Measurements from ENCODE around the gene PLPP7.
"Not testable (repeated sequence)": the region's sequence is repeated elsewhere in the genome, so short reads cannot be mapped to it uniquely, and the experiment has no call there.

Gene PLPP7

GRCh38 chr9:131330814-131331600 lies 41.5 kb downstream of the PLPP7 start:
- DNase-seq (ENCODE audit: low read depth in 2 of 2): no peak

DNA sequence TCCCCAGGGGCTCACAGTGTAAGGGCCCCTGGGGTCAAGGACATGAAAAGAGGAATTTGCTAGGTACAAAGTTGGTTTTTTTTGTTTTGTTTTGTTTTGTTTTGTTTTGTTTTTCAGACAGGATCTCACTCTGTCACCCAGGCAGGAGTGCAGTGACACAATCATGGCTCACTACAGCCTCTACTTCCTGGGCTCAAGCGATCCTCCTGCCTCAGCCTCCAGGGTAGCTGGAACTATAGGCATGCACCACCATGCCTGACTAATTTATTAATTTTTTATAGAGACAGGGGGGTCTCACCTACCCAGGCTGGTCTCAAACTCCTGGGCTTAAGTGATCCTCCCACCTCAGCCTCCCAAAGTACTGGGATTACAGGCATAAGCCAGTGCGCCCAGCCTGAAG lies 42.5 kb downstream of the PLPP7 start:
- not testable (repeated sequence) for DNase-seq (ENCODE audit: low read depth in 2 of 2)

DNA sequence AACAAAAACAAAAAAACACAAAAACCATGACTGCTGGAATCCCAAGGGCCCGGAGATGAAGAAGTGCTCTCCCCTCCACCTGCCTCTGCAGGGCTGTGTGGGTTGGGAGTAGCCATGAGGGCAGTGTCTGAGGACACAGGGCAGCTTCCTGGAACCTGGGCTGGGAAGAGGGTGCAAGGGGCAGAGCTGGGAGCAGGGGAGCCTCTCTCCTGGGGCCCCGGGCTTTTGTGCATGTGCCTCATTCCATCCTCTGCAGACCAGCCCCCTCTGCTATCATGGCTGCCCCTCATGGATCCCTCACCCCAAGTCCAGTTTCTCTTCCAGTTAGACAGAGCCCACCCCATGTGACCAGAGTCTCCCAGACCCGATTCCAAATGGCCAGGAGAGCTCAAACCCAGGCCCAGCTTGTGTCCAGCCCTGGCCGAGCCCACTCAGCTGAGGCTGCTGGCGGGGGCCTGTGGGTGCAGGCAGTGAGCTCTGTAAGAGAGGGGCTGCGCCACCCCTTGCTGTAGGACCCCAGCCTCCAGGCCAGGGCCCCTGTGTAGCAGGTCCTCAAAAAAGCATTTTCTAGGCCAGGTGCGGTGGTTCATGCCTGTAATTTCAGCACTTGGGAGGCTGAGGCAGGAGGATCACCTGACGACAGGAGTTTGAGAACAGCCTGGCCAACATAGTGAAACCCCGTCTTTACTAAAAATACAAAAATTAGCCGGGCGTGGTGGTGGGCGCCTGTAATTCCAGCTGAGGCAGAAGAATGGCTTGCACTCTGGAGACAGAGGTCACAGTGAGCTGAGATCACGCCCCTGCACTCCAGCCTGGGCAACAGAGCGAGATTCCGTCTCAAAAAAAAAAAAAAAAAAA lies 44.5 kb downstream of the PLPP7 start:
- DNase-seq (ENCODE audit: low read depth in 2 of 2): no peak

DNA sequence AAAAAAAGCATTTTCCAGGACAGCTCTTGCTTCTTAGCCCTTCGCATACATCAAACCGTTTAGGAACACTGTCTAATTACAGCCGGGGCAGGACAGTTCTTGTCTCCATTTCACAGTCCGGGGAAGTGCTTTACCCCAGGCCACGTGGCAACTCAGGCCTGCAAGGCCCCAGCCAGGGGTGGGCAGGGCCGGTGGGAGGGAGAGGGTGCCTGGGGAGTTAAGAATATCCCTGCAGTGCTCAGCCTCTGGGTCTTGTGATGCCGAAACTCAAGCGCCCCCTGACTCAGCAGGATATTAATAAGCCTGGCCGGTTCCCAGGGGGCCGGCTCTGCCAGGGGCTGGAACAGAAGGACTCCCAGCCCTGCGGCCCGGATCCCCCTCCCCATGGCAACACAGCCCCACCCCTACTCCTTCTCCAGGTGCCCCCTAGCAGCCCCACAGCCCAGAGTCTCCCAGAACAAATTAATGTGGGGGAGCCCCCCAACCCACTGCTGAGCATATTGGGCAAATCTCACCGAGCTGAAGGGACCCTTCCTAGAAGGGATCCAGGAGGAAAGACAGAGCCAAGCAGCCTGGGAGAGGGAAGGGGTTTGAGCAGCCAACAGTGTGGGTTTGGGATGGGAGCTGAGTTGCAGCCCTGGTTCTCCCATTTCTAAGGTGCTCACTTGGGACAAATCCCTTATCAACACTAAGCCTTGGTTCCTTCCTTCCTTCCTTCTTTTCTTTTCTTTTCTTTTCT lies 45.3 kb downstream of the PLPP7 start:
- no peak for DNase-seq (ENCODE audit: low read depth in 2 of 2)

DNA sequence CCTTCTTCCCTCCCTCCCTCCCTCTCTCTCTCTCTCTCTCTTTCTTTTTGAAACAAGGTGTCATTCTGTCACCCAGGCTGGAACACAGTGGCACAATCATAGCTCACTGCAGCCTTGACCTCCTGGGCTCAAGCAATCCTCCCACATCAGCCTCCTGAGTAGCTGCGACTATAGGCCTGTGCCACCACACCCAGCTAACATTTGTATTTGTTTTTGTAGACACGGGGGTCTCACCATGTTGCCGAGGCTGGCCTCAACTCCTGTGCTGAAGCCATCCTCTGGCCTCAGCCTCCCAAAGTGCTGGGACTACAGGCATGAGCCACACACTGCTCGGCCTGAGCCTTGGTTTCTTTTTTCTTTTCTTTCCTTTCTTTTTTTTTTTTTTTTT lies 45.8 kb downstream of the PLPP7 start:
- no peak for DNase-seq (ENCODE audit: low read depth in 2 of 2)

- DNase-seq (ENCODE audit: low read depth in 2 of 2): no peak
Observed at GRCh38 chr9:131337131-131337848, 47.8 kb downstream of the PLPP7 start.

GRCh38 chr9:131339212-131339611 lies 49.7 kb downstream of the PLPP7 start:
- DNase-seq (ENCODE audit: low read depth in 2 of 2): not testable (repeated sequence)

- DNase-seq (ENCODE audit: low read depth in 2 of 2): not testable (repeated sequence)
Observed at GRCh38 chr9:131344931-131345535, 55.5 kb downstream of the PLPP7 start.

DNA sequence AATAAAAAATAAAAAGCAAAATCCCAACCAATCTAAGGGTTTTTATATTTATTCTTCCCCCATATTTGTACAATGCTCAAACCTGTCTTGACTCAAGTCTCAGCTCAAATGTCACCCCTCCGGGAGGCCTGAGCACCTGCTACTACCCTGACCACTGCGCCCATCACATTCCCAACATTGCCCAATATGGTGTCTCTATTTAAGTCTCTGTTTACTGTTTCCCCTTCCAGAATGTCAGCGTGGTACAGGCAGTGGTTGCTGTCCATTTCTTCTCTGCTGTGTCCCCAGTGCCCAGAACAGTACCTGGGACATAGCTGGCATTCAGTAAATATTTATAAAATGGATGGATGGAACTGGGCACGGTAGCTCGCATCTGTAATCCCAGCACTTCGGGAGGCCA lies 57.0 kb downstream of the PLPP7 start:
- DNase-seq (ENCODE audit: low read depth in 2 of 2): no peak

GRCh38 chr9:131347376-131348020 lies 58.0 kb downstream of the PLPP7 start:
- DNase-seq (ENCODE audit: low read depth in 2 of 2): no peak

GRCh38 chr9:131348631-131349521 lies 59.4 kb downstream of the PLPP7 start:
- no peak for DNase-seq (ENCODE audit: low read depth in 2 of 2)

DNA sequence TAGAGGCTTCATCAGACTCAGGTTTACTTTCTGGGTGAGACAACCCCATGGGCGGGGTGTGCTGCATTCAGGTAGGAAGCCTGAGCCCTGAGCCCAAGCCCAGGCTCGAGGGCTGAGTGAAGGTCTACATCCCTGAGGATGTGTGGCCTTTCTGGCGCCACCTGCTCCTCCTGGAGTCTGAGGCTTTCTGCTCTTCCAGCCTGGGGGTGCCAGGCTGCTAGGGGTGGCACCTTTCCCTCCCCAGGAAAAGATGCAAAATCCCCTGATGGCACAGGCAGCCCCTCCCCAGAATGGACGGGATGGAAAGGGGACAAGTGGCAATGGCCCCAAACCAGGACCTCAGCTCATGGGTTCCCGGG lies 60.0 kb downstream of the PLPP7 start:
- no peak for DNase-seq (ENCODE audit: low read depth in 2 of 2)

GRCh38 chr9:131349881-131350563 lies 60.5 kb downstream of the PLPP7 start:
- peak; percentile 86 to 87 for DNase-seq (ENCODE audit: low read depth in 2 of 2)

DNA sequence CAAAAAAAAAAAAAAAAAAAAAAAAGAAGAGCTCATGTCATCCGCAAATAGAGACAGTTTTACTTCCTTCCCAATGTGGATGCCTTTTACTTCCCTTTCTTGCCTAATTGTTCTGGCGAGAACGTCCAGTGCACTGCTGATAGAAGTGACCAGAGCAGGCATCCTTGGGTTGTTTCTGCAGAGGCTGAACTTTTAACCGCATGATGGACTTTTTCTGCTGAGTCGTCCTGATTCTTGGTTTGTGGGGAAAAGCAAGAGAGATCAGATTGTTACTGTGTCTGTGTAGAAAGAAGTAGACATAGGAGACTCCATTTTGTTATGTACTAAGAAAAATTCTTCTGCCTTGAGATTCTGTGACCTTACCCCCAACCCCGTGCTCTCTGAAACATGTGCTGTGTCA lies 67.0 kb downstream of the PLPP7 start:
- not testable (repeated sequence) for DNase-seq (ENCODE audit: low read depth in 2 of 2)

DNA sequence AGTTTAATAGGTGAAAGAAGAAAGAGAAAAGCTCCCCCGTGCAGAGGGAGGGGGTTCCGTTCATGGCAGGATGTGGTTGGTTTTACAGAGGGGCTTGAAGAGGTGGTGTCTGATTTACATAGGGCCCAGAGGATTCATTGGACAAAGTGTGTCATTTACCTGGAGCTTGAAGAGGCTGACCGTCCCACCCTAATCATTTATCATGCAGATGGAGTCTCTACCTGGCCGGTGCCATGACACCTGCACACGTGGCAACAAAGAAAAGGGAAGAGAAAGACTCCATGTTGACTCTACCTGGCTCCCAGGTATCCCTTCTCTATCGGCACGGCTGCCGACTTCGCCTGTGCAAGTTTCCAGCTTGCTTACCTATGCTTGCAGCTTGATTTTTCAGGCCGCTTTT lies 69.0 kb downstream of the PLPP7 start:
- no peak for DNase-seq (ENCODE audit: low read depth in 2 of 2)
